Measurements from ENCODE around the gene SARS1.

SARS1 gene

DNA sequence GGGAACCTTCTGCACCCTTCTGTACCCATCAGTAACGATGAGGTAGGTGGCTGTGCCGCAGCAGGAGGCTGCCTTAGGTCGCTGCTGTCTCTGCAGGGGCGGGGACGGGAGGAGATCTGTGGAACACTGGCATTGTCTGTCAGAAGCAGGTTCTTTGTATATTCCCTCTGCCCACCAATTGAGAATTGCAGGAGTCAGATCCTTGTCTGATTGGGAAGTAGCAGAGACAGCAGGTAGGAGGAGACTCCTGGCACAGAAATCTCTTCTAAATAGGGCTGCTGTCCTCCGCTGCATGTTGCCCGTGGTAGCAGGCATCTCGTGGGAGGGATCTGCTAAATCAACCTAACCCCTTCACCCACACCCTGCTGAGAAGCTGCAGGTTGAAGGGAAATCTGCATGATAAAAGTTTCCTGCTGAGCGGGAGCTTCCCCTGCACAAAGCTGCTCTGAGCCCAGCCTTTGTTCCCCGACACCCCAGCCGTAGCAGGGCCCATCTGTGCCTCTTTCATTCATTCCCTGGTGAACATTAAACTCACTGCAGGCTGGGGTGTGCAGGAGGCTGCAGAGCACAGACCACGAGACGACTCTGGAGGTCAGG lies 15.9 kb downstream of the SARS1 start:
- no peak for DNase-seq

DNA sequence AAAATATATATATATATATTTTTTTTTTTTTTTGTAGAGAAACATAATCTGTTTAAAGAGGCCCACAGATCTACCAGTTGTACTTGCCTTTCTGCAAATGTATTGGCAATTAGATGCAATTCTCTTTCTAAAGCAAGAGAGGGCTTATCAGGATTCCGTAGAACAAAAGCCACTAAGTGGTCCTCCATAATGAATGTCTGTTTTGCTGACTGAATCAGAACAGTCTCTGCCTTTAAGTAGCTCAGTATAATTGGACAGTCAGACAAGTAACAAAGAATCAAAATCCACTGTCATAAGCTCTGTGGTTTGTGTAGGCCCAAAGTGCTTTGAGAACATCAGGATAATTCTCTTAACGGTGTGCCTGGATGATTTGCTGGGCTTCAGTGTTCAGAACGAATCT lies 17.3 kb downstream of the SARS1 start:
- DNase-seq = no peak

DNA sequence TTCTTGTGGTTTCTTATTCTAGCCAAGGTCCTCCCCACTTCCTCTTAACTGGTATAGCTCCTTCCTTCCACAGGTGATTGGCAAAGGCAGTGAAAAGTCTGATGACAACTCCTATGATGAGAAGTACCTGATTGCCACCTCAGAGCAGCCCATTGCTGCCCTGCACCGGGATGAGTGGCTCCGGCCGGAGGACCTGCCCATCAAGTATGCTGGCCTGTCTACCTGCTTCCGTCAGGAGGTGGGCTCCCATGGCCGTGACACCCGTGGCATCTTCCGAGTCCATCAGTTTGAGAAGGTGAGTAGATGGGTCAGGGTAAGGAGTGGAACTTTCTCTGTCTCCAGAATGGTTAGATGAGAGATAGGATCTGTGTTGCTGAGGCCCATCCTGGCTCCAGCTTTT lies 21.4 kb downstream of the SARS1 start:
- no peak for DNase-seq

DNA sequence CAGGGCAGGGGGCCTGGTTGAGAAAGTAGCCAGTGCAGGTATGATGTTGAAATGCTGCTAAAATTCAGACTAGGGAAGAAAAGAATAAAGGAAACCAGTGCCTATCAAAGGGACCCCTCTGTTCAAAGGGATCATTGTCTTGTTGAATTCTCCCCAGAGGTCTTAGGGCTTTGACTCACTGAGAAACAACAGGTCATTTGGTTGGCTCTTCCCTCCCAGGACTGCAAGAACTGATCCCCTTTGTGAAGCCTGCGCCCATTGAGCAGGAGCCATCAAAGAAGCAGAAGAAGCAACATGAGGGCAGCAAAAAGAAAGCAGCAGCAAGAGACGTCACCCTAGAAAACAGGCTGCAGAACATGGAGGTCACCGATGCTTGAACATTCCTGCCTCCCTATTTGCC lies 23.8 kb downstream of the SARS1 start:
- no peak for DNase-seq

DNA sequence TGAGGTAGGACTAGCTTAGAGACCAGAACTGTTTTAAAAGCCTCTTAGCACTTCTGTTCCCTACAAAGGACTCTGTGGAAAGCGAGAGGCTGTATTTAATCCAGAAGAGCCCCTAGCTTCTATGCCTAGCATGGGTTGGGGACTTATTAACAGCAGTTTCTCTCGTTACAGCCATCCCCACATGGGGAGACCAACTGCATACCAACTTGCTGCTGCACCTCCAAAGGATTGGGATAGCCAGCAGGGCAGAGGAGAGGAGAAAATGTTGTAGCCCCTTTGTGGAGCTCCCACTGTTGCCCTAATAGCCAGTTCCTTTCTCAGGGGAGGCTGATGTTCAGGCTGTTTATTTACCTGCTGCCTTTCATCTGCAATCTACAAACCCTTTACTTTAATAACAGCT lies 24.7 kb downstream of the SARS1 start:
- no peak for DNase-seq

DNA sequence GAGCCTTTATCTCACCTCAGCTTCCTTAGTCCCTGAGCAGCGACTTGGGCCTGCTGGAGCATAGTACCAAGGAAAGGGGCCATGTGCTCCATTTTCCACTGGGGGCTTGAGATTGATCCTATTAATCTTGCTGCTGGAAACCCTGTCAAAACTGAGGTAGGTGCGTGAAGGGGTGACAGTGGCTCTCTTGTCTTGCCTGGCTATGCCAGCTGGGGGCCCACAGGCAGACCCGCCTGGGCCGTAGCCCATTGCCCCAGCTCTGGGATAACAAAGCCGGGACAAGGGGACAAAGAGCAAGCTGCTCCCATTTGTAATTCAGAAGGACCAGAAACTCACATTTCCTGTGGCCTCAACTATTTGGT lies 25.3 kb downstream of the SARS1 start:
- DNase-seq = no peak

DNA sequence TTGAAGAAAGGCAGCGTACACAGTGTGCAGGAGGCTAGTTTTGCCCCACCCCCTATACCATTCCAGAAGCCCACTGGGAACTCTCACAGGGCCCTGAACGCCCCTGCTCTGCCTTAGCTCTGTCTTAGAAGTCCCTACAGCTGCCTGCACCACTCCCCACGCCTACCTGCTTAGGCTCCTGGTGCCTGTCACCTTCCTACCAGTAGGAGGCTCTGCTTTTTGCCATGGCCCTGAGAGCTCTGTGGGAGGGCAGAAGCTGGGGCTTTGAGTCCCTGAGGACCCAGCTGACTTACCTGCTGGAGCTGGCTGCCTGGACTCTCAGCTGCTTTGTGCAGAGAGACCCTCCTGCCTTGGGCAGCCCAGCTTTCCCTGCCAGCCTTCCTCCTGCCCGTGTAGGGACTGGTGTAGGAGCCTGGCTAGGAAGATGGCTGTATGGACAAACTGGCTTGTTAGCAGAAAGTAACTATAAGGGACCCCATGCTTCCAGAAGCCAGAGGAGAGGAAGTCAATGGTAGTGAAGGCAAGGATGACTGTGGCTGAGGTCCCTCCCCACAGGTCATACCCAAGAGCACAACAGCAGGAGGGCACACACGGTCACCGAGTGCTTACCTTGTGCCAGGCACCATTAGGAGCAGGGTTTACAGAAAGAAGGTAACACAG lies 25.8 kb downstream of the SARS1 start:
- DNase-seq = no peak

DNA sequence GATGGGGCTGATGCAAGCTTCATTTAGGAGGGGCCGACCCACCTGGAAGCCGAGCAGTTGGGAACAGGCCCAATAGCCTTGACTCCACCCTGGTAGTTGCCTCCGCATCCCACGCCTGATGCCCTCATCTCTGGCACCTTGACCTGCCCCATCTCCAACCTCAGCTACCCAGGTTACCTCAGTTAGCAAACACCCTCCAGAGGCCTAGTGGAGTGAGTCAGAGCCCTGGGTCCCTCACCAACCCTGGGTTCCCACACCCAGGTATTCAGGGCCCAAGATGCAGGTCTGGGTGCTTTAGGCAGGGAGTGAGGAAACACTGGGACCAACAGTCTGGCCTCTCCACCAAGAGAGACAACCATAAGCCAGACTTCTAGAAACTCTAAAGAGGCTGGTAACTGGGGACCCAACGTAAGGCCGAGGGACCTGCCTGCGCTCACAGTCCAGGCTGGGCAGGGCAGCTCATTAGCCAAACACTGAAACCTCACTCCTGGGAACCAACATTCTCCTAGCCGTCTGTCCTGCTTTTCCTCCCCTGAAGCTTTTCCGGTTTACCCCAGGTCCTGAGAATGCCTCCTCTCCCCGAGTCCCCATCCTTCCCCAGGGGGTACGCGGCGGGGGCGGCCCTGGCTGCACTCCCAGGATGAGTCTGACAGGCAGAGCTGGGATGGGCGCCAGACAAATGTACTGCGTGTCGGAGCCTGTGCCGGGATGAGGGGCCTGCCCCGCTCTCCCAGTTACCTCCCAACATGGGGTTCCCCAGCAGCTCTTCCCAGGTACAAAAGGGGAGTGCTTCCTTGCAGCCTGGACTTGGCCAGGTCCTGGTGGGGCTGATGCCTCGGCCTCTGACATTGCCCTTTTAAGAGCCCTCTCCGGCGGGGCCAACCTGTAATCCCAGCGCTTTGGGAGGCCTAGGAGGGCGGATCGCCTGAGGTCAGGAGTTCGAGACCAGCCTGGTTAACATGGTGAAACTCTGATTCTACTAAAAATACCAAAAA lies 26.7 kb downstream of the SARS1 start:
- no peak for DNase-seq

DNA sequence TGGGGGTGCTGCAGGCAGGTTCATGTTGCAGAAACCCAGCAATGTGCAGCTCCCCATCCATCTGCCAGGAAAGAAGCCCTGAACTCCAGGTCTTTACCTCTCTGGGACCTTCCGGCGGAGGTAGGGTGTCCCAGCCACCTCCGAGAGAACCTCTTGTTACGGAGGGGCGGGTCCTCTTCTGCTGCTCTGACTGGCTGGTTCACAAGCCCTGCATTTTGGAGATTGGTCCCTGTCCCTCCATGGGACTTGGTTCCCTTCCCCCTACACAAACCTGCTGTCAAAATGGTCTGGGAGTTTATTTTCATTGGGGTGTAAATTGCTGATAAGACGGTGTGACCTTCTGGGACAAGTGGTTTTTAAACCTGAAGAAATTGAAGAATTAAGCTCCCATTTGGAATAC lies 27.6 kb downstream of the SARS1 start:
- DNase-seq = no peak

DNA sequence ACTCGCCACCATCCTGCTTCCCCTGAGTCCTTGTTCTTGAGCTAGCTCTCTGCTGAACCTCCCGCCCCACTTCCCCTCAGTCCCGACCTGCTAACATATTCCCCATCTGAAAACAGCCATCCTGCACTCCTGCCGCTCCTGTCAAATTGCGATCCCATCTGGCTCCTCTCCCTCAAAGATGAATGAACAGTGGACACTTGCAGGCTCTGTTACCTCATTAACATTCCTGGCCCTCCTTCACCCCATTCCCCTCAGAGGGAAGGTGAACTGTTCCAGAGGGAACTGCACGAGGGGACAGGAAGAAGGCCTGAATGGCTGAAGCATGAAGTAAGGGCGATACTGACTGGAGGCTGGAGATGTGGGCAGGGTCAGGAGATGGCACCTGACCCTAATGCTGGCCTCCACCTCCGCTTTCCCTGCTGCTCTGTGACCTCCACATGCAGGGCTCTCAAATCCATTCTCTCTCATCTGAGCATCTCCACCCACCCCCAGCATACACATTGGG lies 28.2 kb downstream of the SARS1 start:
- no peak for DNase-seq

DNA sequence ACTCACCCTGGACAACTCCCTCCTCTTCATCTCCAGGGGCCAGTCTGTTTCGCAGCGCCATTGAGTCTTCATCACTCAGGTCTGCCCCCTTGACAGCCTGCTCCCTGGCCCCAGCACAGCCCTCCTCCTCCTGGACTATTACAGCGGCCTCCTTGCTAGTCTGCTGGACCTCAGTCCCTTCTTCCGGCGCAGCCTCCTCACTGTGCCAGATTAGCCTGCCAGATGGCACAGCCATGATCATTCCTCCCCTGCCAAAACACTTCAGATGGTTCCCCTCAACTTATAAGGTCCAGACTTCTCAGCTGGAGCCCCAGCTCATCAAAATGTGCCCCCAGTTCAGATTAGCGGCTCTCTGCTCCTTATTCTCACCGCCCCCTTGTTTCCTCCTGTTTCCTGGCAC lies 28.7 kb downstream of the SARS1 start:
- no peak for DNase-seq

DNA sequence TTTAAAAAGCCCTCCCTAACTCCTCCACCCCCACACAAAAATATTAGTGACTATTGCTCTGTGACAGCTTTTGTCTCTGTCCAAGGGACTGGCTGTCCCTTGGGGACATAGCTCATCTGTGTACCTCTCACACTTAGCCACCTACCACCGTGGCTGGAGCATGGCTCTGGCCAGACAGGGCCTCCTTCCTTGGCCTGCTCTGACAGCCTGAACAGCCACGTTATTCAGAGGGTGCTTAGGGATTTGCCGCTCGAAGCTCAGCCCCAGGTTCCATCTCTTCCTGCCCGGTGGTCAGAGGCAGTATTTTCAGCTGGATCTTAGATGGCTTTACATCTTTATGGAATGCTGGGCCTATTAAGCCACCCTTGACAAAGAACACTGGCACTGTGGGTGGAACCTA lies 29.5 kb downstream of the SARS1 start:
- DNase-seq = no peak

DNA sequence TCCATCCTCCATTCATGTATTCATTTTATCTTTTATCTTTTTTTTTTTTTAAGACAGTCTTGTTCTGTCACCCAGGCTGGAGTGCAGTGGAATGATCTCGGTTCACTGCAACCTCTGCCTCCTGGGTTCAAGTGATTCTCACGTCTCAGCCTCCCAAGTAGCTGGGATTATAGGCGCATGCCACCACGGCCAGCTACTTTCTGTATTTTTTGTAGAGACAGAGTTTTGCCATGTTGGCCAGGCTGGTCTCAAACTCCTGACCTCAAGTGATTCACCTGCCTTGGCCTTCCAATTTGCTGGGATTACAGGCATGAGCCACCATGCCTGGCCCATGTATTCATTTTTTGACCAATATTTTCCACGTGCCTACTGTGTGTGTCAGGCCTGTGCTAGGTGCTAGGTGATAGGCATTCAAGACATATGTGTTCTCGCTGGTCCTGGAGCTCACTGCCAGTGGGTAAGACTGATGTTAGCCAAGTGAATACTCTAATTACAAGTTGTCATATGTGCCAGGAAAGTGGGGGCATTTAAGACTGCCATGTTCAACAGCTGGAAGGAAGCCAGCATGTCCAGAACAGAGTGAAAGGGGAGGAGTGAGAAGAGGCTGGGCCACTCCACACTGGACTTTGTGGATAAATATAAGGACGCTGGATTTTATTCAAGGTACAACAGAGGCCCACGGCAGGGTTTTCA lies 30.3 kb downstream of the SARS1 start:
- DNase-seq = no peak

DNA sequence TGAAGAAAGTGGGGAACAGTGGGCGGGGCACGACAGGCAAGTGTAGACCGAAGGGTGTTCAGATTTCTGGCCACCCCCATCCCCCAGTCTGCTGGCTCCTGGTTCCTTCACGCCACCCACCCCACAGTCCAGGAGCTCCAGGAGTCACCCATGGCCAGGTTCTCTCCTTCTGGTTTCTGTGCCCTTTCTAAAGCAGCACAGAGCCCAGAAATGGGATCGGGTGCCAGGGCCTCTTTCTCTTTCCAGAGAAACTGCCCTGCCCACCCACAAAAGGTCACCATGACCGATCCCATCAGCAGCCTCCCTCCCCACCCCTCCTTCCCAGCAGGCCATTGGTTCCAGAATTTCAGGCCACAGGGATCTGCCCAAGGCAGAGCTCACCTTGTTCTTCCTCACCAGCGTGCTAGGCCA lies 32.4 kb downstream of the SARS1 start:
- DNase-seq = no peak

DNA sequence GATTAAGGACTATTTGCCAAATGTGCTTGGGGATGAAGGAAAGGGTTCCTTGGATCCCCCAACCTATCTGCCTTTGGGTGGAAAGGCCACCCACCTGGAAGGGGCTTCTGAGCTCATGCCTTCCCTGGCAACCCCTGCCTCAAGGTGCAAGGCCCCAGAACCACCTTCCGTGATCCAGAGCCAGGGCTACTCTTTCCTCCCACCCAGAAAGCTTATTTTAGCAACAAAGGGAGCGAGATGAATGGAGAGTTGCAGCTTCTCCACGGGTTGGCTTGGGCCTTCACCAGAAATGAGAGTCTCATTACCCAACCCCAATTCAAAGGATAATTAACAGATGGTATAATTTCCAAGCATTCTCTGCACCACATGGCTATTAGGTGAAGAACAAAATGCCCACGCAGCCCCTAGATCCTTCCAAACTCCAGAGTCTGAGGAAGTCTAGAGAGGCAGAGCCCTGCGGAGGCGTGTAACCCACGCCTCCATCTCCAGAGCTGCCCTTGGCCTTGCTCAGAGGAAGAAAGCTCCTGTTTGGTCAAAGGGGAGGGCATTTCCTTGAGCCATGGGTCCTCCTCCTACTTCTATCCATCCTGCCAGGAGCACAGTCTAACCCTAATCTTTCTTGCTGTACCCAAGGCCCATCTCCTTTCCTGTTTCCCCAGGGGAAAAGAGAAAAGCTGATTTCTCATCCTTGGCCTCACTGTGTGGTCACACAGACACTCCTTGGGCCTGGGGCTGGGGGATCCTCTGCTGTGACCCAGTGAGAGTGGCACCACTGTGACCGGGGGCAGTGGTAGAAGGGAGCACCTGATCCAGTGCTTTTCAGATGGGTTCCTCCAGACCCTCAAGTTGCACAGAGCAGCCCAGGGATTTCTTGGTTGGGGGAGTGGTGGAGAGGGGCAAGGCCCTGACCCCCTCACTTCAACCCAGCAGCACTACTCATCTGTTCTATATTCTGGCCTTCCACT lies 34.0 kb downstream of the SARS1 start:
- DNase-seq = no peak

DNA sequence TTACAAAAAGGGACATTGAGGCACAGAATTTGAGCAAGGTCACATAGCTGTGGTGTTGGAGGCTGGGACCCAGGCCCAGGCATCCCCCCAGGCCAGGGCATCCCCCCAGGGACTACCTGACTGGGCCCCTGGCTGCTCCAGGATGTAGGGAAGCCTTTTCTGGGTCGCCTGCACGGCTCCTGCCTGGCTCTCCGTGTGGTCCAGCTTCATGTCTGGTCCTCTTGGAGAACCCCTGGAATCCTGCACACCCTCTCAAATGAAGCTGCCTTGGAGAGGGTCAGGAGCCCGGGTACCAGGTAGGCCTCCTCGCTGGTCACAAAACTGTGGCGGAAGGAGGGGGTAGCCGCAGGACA lies 34.7 kb downstream of the SARS1 start:
- DNase-seq = no peak

DNA sequence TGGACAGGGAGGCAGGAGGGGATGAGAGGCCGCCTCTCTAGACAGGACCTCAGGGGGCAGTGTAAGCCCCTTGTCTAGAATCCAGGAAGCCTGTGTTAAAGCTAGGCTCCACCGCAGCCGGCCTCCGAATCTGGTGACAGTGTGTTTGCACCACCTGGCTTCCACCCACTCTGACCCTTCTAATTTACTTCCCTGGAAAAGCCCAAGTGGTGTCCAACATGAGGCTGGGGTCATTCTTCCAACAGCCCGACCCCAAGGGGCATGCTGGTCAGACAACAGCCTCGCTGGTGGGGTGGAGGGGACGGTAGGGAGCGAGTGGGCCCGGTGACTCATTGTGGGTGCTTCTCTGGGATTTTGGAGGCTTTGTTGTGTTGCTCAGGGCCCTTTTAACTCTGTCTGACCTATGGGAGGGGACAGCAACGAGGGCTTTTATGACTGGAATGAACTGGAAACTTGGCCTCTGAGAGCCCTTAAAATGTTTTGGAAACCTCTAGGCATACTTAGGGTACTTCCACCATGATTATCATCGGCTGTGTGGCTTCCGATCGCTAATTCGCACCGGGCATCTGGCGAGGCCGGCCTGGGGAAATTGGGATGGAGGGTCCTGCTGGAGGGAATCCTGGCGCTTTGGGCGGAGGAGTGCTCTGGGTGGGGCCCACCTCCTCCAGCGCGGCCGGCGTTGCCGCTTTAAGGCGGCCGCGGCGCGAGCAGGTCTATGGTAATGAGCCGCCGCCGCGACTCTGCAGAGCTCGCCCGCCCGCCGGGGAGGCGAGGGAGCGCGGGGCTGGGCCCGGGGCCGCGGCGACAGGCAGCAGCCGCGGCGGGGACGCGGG lies 35.3 kb downstream of the SARS1 start, which contains the start of gene CELSR2:
Gene CELSR2 (plus strand): TSS at position 743 of the 833 bp plus-strand sequence. CDS start 541 bp downstream, outside the sequence.
- DNase-seq = peak; percentile 50

DNA sequence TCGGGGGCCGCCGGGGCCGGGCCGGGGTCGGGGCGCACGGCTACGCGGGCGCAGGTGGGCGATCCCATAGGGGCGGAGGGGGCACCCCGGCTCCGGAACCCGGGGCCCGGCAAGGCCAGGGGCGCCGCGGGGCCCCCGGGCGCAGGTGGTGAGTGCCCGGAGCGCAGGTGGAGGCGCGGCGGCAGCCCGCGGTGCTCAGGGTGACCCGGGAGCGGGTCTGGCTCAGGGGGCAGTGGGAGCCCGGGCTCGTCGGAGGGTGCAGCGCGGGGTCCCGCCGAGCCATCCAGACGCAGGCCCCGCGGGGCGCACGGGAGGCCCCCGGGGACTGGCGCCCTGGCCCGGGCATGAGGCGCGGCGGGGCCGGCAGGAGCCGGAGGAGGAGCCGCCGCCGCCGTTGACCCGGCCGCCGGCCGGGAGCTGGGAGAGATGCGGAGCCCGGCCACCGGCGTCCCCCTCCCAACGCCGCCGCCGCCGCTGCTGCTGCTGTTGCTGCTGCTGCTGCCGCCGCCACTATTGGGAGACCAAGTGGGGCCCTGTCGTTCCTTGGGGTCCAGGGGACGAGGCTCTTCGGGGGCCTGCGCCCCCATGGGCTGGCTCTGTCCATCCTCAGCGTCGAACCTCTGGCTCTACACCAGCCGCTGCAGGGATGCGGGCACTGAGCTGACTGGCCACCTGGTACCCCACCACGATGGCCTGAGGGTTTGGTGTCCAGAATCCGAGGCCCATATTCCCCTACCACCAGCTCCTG lies 36.1 kb downstream of the SARS1 start:
- no peak for DNase-seq

DNA sequence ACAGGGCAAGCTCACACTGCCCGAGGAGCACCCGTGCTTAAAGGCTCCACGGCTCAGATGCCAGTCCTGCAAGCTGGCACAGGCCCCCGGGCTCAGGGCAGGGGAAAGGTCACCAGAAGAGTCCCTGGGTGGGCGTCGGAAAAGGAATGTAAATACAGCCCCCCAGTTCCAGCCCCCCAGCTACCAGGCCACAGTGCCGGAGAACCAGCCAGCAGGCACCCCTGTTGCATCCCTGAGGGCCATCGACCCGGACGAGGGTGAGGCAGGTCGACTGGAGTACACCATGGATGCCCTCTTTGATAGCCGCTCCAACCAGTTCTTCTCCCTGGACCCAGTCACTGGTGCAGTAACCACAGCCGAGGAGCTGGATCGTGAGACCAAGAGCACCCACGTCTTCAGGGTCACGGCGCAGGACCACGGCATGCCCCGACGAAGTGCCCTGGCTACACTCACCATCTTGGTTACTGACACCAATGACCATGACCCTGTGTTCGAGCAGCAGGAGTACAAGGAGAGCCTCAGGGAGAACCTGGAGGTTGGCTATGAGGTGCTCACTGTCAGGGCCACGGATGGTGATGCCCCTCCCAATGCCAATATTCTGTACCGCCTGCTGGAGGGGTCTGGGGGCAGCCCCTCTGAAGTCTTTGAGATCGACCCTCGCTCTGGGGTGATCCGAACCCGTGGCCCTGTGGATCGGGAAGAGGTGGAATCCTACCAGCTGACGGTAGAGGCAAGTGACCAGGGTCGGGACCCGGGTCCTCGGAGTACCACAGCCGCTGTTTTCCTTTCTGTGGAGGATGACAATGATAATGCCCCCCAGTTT lies 36.9 kb downstream of the SARS1 start:
- no peak for DNase-seq
